Smooth muscle cell (in vitro differentiated cells): ENCODE results near the gene GID8. TPM values are rescaled to one million over a fixed set of nuclear protein-coding genes. Genes with fewer than 3 reads are reported as not detected.

ENCODE experiments used
- DNase-seq: peaks from one replicate; lab custom pipeline; 2025; ENCODE audit not compliant: unreplicated experiment; lab: John Stamatoyannopoulos, UW
- H2AFZ ChIP-seq: fragments of 200-600 bp; sonication (generic); 2 replicates; pipeline ENCODE4 v1.6.0; 2016; ENCODE audit warnings: antibody characterized with exemption, low read depth, mild to moderate bottlenecking
- H3F3A ChIP-seq: fragments of 200-600 bp; sonication (generic); 2 replicates; pipeline ENCODE4 v1.6.0; 2017; ENCODE audit warnings: antibody characterized with exemption, low read depth
- H3K27ac ChIP-seq: fragments of 200-600 bp; sonication (generic); 2 replicates; pipeline ENCODE4 v1.5.1; 2016; ENCODE audit warnings: low read depth, mild to moderate bottlenecking
- H3K27me3 ChIP-seq: fragments of 200-600 bp; sonication (generic); 2 replicates; pipeline ENCODE4 v1.6.1; 2016; ENCODE audit warnings: low read depth, mild to moderate bottlenecking
- H3K36me3 ChIP-seq: fragments of 200-600 bp; sonication (generic); 2 replicates; pipeline ENCODE4 v1.5.1; 2016; ENCODE audit warnings: low read depth
- H3K4me1 ChIP-seq: fragments of 200-600 bp; sonication (generic); 2 replicates; pipeline ENCODE4 v1.5.1; 2016; ENCODE audit warnings: low read depth
- H3K4me2 ChIP-seq: fragments of 200-600 bp; sonication (generic); 2 replicates; pipeline ENCODE4 v1.6.0; 2016; ENCODE audit warnings: mild to moderate bottlenecking
- H3K4me3 ChIP-seq: fragments of 200-600 bp; sonication (generic); 2 replicates; pipeline ENCODE4 v1.5.1; 2016; ENCODE audit warnings: mild to moderate bottlenecking
- H3K79me2 ChIP-seq: fragments of 200-600 bp; sonication (generic); 2 replicates; pipeline ENCODE4 v1.6.0; 2016; ENCODE audit warnings: low read depth, mild to moderate bottlenecking
- H3K9ac ChIP-seq: fragments of 200-600 bp; sonication (generic); 2 replicates; pipeline ENCODE4 v1.6.0; 2016; ENCODE audit warnings: low read depth
- H3K9me3 ChIP-seq: fragments of 200-600 bp; sonication (generic); replicated peaks from 2 replicates; pipeline ENCODE4 v1.5.1; 2016; ENCODE audit warnings: low read depth
- H4K20me1 ChIP-seq: fragments of 200-600 bp; sonication (generic); 2 replicates; pipeline ENCODE4 v1.6.0; 2016; ENCODE audit warnings: low read depth
- WGBS: methylation state at CpG from one replicate; pipeline ENCODE4 v1.1.7; 2016; ENCODE audit warnings: low lambda C conversion rate; 5-methylcytosine and 5-hydroxymethylcytosine counted together
- polyA plus RNA-seq: library from polyadenylated mRNA; unstranded; fragments of >200 nt; fragmentation: Nextera tagmentation; extraction: Ambion mirVana; gene quantifications from 2 replicates; pipeline ENCODE4 v1.2.1, GENCODE V29; 2016
- total RNA-seq: library from RNA; depleted of rRNA; stranded (reverse); fragments of >200 nt; gene quantifications from 2 replicates; pipeline ENCODE4 v1.2.3, GENCODE V29; 2014
- TF ChIP-seq, protein P1 (sequence below): fragments of 200-600 bp; sonication (generic); IDR thresholded peaks from 2 replicates; pipeline ENCODE4 v1.5.1; 2017; ENCODE audit warnings: borderline replicate concordance, mild to moderate bottlenecking, antibody characterized with exemption; ENCODE audit not compliant: insufficient read depth, poor library complexity, severe bottlenecking

GID8 gene
- total and polyA plus RNA-seq, 2 experiments from 2014 or later, result 13.9 to 23.5 TPM

GRCh38 chr20:62967149-62967501 is 29.2 kb downstream of the GID8 start:
- 99% methylated on average over 6 of the region's 6 CpGs for WGBS
- Histone ChIP-seq H3K36me3 (no peaks in the 10 kb centered on the region), H3K4me2 (no peak overlapping the region), H3K79me2 (no peaks in the 10 kb centered on the region), H3K27ac (no peak overlapping the region), H3K27me3 (no peaks in the 10 kb centered on the region), H4K20me1 (peaks cover 56% of the 10 kb centered on the region), H3K4me1 (no peaks in the 10 kb centered on the region), H2AFZ (no peak overlapping the region), H3K9ac (no peak overlapping the region), H3K9me3 (no peaks in the 10 kb centered on the region), H3K4me3 (no peak overlapping the region), H3F3A (no peaks in the 10 kb centered on the region)
- TF ChIP-seq, protein P1, sequence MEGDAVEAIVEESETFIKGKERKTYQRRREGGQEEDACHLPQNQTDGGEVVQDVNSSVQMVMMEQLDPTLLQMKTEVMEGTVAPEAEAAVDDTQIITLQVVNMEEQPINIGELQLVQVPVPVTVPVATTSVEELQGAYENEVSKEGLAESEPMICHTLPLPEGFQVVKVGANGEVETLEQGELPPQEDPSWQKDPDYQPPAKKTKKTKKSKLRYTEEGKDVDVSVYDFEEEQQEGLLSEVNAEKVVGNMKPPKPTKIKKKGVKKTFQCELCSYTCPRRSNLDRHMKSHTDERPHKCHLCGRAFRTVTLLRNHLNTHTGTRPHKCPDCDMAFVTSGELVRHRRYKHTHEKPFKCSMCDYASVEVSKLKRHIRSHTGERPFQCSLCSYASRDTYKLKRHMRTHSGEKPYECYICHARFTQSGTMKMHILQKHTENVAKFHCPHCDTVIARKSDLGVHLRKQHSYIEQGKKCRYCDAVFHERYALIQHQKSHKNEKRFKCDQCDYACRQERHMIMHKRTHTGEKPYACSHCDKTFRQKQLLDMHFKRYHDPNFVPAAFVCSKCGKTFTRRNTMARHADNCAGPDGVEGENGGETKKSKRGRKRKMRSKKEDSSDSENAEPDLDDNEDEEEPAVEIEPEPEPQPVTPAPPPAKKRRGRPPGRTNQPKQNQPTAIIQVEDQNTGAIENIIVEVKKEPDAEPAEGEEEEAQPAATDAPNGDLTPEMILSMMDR, result no peak
- DNase-seq, result no peak

DNA sequence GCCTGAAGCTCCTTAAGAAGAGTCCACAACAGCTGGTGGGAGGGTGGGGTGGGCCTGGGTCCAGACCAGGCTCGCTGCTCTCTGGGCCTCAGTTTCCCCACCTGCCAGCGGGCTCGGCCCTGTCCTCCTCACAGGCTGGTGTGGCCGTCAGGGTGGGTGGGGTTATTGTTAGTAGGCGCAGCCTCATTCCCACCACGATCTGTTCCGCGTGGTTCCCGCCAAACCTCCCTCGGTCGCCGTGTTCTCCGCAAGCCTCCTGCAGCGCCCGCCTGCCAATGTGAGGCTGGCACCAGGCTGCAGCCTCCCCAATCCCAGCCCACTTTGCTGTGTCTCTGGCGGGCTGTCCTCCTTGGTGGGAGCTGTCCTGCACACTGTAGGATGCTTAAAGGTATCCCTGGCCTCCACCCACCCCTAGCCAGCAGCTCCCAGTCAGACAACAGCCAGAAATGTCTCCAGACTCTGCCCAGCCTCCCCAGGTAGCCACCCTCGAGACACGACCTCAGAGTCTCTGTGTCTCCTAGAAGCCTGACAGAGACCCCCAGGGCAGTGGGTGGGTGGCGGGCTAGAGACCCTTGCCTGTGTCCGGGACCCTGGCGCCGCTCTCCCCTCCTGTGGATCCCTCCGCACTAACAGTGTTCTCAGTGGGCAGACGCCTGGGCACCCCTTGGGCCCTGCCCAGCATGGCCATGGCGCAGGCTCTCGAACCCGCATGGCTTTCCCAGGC is 29.8 kb downstream of the GID8 start:
- peaks cover 49% of the 10 kb centered on the region for H4K20me1 ChIP-seq
- H3K9me3 ChIP-seq, result no peaks in the 10 kb centered on the region
- no peak overlapping the region for H3K9ac ChIP-seq
- no peaks in the 10 kb centered on the region for H3K79me2 ChIP-seq
- TF ChIP-seq, protein P1, result no peak
- H3K27ac ChIP-seq, result no peak overlapping the region
- no peak for DNase-seq
- no peak overlapping the region for H3K4me3 ChIP-seq
- H3F3A ChIP-seq, result no peaks in the 10 kb centered on the region
- H3K27me3 ChIP-seq, result peaks cover 4% of the 10 kb centered on the region
- no peaks in the 10 kb centered on the region for H3K36me3 ChIP-seq
- H2AFZ ChIP-seq, result no peak overlapping the region
- 96% methylated on average over 21 of the region's 27 CpGs for WGBS
- H3K4me1 ChIP-seq, result peaks cover 3% of the 10 kb centered on the region
- no peak overlapping the region for H3K4me2 ChIP-seq

GRCh38 chr20:62968378-62969178 is 30.6 kb downstream of the GID8 start:
- no peak overlapping the region for H3K9ac ChIP-seq
- H3K79me2 ChIP-seq, result no peaks in the 10 kb centered on the region
- peaks cover 41% of the 10 kb centered on the region for H4K20me1 ChIP-seq
- H2AFZ ChIP-seq, result no peak overlapping the region
- H3K4me3 ChIP-seq, result no peak overlapping the region
- no peak overlapping the region for H3K27ac ChIP-seq
- peaks cover 12% of the 10 kb centered on the region for H3K27me3 ChIP-seq
- no peak overlapping the region for H3K4me2 ChIP-seq
- no peaks in the 10 kb centered on the region for H3K36me3 ChIP-seq
- no peaks in the 10 kb centered on the region for H3K9me3 ChIP-seq
- no peak for DNase-seq
- H3F3A ChIP-seq, result no peaks in the 10 kb centered on the region
- WGBS, result 83% methylated on average over 21 of the region's 21 CpGs
- TF ChIP-seq, protein P1, result no peak
- peaks cover 5% of the 10 kb centered on the region for H3K4me1 ChIP-seq
